Astrocyte (in vitro differentiated cells and primary cell): Measurements from ENCODE around the gene C1orf226.

Experiments
- EZH2 ChIP-seq: IDR thresholded peaks from 2 replicates; pipeline ENCODE4 v1.6.1; 2012; ENCODE audit warnings: mild to moderate bottlenecking, low read length, inconsistent platforms; ENCODE audit not compliant: insufficient read depth
- TF ChIP-seq, protein P1 (sequence below): IDR thresholded peaks from 2 replicates; pipeline ENCODE4 v1.5.1; 2011; ENCODE audit warnings: low read depth, mild to moderate bottlenecking, inconsistent platforms, low read length, moderate library complexity; ENCODE audit not compliant: insufficient read depth

DNA sequence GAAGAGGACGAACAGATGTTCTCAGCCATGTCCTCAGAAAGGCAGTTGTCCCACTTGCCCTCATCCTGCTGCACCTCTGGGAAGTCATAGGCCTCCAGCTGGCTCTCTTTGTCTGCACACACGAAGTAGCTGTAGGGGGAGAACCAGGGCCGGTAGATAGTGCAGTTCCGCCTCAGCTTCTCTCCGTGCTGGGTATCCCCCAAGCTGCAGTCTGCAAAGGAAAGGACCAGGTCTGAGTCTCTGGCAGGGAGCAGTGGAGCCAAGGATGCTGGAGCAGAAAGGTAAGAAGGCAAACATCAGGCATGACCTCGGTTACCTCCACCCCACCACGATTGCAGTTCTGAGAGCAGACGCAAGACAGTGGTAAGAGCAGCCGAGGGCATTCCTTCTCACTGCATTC is 7.1 kb upstream of the C1orf226 start:
- TF ChIP-seq, protein P1, sequence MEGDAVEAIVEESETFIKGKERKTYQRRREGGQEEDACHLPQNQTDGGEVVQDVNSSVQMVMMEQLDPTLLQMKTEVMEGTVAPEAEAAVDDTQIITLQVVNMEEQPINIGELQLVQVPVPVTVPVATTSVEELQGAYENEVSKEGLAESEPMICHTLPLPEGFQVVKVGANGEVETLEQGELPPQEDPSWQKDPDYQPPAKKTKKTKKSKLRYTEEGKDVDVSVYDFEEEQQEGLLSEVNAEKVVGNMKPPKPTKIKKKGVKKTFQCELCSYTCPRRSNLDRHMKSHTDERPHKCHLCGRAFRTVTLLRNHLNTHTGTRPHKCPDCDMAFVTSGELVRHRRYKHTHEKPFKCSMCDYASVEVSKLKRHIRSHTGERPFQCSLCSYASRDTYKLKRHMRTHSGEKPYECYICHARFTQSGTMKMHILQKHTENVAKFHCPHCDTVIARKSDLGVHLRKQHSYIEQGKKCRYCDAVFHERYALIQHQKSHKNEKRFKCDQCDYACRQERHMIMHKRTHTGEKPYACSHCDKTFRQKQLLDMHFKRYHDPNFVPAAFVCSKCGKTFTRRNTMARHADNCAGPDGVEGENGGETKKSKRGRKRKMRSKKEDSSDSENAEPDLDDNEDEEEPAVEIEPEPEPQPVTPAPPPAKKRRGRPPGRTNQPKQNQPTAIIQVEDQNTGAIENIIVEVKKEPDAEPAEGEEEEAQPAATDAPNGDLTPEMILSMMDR: no peak
- TF ChIP-seq EZH2: no peak
